GM12865 (cell line): Measurements from ENCODE around the gene PGAP1.

Source experiments
- DNase-seq: peaks from one replicate; pipeline ENCODE4 v3.0.0; 2010; ENCODE audit warnings: low read depth
- H3K4me3 ChIP-seq: 2 replicates; pipeline ENCODE4 v1.5.1; 2011; ENCODE audit warnings: mild to moderate bottlenecking, low read depth, low read length, control low read depth
- TF ChIP-seq, protein P1 (sequence below): IDR thresholded peaks from 2 replicates; pipeline ENCODE4 v1.5.1; 2011; ENCODE audit warnings: low read length, control low read depth, low read depth, inconsistent platforms; ENCODE audit not compliant: insufficient read depth; ENCODE audit errors: missing control alignments

PGAP1 gene

DNA sequence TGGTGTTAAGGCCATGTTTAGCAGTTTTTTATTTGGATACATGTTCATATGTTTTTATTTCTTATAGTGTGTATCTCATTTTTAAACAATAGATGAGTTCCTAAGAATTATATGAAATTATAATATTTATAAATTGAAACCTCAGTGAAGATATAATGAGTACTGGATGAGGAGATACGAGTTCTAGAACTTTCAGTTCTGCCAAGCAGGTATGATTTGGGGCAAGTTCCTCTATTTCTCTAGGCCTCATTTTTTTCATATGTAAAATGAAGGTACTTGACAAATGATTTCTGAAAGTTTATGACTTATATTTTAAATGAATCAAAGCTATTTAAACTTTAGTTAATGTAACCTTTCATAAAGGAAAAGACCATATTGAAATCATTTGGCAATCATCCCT is 8.2 kb upstream of the PGAP1 start:
- no peak for DNase-seq
- TF ChIP-seq, protein P1, sequence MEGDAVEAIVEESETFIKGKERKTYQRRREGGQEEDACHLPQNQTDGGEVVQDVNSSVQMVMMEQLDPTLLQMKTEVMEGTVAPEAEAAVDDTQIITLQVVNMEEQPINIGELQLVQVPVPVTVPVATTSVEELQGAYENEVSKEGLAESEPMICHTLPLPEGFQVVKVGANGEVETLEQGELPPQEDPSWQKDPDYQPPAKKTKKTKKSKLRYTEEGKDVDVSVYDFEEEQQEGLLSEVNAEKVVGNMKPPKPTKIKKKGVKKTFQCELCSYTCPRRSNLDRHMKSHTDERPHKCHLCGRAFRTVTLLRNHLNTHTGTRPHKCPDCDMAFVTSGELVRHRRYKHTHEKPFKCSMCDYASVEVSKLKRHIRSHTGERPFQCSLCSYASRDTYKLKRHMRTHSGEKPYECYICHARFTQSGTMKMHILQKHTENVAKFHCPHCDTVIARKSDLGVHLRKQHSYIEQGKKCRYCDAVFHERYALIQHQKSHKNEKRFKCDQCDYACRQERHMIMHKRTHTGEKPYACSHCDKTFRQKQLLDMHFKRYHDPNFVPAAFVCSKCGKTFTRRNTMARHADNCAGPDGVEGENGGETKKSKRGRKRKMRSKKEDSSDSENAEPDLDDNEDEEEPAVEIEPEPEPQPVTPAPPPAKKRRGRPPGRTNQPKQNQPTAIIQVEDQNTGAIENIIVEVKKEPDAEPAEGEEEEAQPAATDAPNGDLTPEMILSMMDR: no peak
- no peak overlapping the region for H3K4me3 ChIP-seq

DNA sequence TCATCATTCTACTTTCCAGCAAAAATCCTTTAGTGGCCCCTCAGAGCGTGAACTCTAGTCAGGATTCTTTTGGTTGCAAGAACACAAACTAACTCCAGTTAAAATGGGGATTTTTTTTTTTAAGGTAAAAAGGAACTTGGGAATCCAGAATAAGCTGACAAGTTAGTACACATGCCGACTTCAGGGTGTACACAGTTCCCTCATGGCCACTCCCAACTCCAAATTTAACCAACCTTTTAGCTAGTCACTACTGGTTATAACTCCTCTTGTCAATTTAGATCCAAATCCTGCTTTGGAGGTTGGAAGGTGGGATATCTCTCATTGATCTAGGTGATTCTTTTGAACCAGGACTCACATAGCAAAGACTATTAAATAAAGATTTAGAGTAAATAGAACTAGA is 5.0 kb upstream of the PGAP1 start:
- TF ChIP-seq, protein P1: no peak
- no peak overlapping the region for H3K4me3 ChIP-seq
- DNase-seq: no peak

DNA sequence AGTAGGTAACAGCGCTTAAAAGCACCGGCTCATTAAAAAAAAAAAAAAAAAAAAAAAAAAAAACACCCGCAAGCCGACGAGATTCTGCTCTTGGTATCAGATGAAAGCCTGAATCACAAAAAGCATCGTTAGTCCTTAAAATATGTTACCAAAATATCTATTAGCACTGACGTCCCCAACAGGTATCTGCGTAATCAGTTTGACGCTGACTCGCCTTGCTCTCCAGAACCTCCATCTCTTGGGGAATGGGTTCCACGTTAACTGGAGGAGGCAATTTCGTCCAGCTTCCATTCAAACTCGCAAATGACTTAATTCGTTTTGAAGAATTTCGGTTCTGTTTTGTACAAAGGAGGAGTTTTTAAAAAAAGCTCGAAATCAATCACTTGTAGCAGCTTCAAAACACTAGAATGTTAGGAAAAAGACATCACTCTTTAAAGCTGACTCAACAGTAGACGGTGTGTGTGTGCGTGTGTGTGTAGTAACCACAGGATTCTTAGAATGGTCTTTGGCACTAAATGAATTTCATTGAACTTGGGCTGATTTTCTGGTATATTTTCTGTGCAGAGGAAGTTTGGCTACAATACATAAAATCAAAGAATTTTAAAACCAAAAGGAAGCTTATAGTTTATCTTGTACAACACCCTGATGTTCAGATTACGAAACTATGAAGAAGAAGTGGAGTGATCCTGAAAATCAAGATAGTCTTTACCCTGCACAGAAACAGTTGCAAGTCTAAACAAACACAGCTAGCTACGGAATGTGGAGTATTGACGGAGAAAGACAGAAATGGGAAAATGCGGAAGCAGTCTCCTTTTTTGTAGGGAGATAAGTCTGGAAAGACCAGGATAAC is 1.1 kb upstream of the PGAP1 start:
- H3K4me3 ChIP-seq: peak overlapping the region; percentile 97
- DNase-seq: peak; percentile 45
- TF ChIP-seq, protein P1: no peak

DNA sequence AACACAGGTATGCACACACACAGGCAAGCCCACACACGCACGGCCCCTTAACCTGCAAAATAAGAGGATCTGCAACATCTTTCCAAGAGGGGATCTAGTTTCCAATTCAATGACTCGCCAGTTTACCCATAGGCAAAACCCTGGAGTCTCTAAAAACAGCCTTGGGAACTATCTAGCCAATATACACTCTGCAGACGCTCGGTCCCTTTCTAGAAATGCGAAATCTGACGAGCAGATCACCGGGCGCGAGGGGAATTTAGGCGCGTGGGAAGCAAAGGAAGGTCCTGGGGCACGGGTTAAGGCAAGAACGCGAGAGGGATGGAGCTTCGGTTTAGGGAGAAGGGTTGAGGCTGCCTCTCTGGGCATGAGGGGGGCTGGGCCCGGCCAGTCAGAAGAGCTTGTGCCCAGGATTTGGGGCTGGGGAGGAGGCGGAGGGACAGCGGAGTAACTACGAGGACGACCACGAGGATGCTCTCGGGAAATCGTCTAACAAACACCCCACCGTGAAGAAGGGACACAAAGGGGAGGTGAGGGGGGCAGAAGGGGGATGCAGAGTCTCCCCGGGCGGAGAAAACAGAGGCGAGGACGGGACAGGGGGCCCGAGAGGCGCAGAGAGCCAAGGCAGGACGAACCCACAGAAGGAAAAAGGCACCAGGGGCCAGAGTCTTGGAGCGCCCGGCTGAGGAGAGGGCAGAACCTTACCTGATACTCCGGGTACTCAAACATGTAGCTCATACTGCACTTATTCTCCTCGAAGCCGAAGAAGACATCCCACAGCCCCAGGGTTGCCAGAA is 542 bp downstream of the PGAP1 start:
- TF ChIP-seq, protein P1: no peak
- H3K4me3 ChIP-seq: peak overlapping the region; percentile 97
- peak; percentile 22 for DNase-seq

DNA sequence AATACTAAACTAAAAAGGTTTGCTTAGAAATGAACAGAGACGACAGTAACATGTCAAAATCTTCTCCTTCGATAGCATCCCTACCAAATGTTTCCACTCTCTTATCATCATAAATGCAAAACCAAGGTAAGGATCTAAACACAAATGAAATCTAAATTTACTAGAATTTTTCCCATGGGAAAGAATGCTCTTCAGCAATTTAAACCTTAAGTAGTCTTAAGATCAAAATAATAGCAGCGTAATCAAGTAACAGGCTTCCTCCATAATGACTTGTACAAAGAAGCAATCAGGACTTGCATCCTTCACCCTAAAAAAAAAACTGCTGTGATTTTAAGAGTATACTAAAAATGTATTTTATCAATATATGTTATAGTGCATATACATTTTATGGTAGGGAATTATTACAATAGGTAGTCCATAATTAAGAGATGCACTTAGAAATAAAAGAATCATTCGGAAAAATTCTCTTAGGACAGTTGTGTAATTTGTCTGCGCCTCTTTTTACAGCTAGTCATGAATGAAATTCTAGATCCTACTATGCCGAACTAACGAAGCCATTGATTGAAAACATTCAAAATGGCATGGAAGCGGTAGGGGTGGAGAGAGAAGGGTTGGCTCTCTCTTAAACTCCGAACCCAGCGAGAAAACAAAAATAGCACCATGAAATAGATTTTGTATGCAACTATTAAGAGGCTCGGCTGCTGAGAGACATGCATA is 1.3 kb downstream of the PGAP1 start:
- no peak for DNase-seq
- H3K4me3 ChIP-seq: peak overlapping the region; percentile 97
- TF ChIP-seq, protein P1: no peak

DNA sequence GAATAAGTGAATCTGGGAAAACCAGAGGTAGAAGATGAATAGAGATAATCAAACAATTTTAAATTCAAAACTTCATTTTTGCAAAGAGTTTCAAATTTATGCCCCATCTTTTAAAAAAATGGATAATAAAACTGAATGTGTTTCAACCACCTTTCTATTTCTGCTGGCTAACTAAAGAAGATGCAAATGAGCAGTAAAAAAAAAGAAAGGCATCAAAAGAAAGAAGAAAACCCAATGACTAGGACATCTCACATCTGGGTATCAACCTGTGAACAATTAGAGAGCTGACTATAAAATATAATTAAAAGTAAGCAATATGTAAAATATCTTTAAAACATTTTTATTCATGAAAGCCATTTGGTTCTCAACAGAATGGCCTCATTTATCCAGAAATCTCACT is 2.5 kb downstream of the PGAP1 start:
- no peak overlapping the region for H3K4me3 ChIP-seq
- no peak for DNase-seq
- TF ChIP-seq, protein P1: no peak
